ENCODE results near the gene CCDC47. TPM values are rescaled to one million over a fixed set of nuclear protein-coding genes. Genes with fewer than 3 reads are reported as not detected.
"Not testable (repeated sequence)": the region's sequence is repeated elsewhere in the genome, so short reads cannot be mapped to it uniquely, and the experiment has no call there.

CCDC47 gene
- total RNA-seq, 1 donor from 2014 or later, result 82.9 TPM

- no peak for DNase-seq
- H3K36me3 Mint-ChIP-seq (ENCODE audit: low read depth), result peaks cover 67% of the 10 kb centered on the region
- intact Hi-C loops (cut with micrococcal nuclease), result no loop called here
- no peak overlapping the region for H3K4me3 Mint-ChIP-seq
- no peaks in the 10 kb centered on the region for H3K27me3 Mint-ChIP-seq
- H3K9me3 Mint-ChIP-seq, result no peaks in the 10 kb centered on the region
- no peak overlapping the region for H3K27ac Mint-ChIP-seq
- H3K4me1 Mint-ChIP-seq, result peaks cover 6% of the 10 kb centered on the region
Observed at GRCh38 chr17:63798572-63799106, 25.2 kb upstream of the CCDC47 start.

- H3K4me3 Mint-ChIP-seq; H3K9me3 Mint-ChIP-seq; intact Hi-C loops (cut with micrococcal nuclease); DNase-seq; H3K4me1 Mint-ChIP-seq; H3K27me3 Mint-ChIP-seq; H3K27ac Mint-ChIP-seq: not testable (repeated sequence)
- peaks cover 74% of the 10 kb centered on the region for H3K36me3 Mint-ChIP-seq (ENCODE audit: low read depth)
Observed at GRCh38 chr17:63796375-63796774, 23.0 kb upstream of the CCDC47 start.

GRCh38 chr17:63792055-63792729 is 18.8 kb upstream of the CCDC47 start:
- Mint-ChIP-seq H3K9me3 (no peaks in the 10 kb centered on the region), H3K27ac (no peak overlapping the region), H3K36me3 (ENCODE audit: low read depth) (peaks cover 64% of the 10 kb centered on the region), H3K27me3 (no peaks in the 10 kb centered on the region), H3K4me1 (peaks cover 10% of the 10 kb centered on the region), H3K4me3 (no peak overlapping the region)
- DNase-seq, result no peak
- intact Hi-C loops (cut with micrococcal nuclease), result no loop called here

GRCh38 chr17:63790057-63790456 is 16.7 kb upstream of the CCDC47 start:
- Mint-ChIP-seq H3K9me3 (no peaks in the 10 kb centered on the region), H3K36me3 (ENCODE audit: low read depth) (peaks cover 55% of the 10 kb centered on the region), H3K4me3 (no peak overlapping the region)

GRCh38 chr17:63786971-63787711 is 13.7 kb upstream of the CCDC47 start:
- peaks cover 23% of the 10 kb centered on the region for H3K4me1 Mint-ChIP-seq
- no peak overlapping the region for H3K4me3 Mint-ChIP-seq
- H3K9me3 Mint-ChIP-seq, result no peaks in the 10 kb centered on the region
- peaks cover 48% of the 10 kb centered on the region for H3K36me3 Mint-ChIP-seq (ENCODE audit: low read depth)
- intact Hi-C loops (cut with micrococcal nuclease), result no loop called here
- DNase-seq, result no peak
- H3K27me3 Mint-ChIP-seq, result no peaks in the 10 kb centered on the region
- no peak overlapping the region for H3K27ac Mint-ChIP-seq

More at GRCh38 chr17:63790057-63790456, 16.7 kb upstream of the CCDC47 start:
- Mint-ChIP-seq H3K27ac (no peak overlapping the region), H3K4me1 (peaks cover 13% of the 10 kb centered on the region), H3K27me3 (no peaks in the 10 kb centered on the region)
- DNase-seq, result no peak
- intact Hi-C loops (cut with micrococcal nuclease), result no loop called here

GRCh38 chr17:63786117-63786516 is 12.7 kb upstream of the CCDC47 start:
- intact Hi-C loops (cut with micrococcal nuclease), result no loop called here
- Mint-ChIP-seq H3K4me3 (no peak overlapping the region), H3K36me3 (ENCODE audit: low read depth) (peaks cover 49% of the 10 kb centered on the region), H3K4me1 (peaks cover 26% of the 10 kb centered on the region), H3K27me3 (no peaks in the 10 kb centered on the region), H3K9me3 (no peaks in the 10 kb centered on the region), H3K27ac (no peak overlapping the region)
- no peak for DNase-seq

GRCh38 chr17:63785556-63785955 is 12.2 kb upstream of the CCDC47 start:
- H3K27ac Mint-ChIP-seq, result peak overlapping the region; percentile 20

GRCh38 chr17:63783522-63783921 is 10.1 kb upstream of the CCDC47 start:
- H3K27ac Mint-ChIP-seq, result peak overlapping the region; percentile 37
- peaks cover 55% of the 10 kb centered on the region for H3K36me3 Mint-ChIP-seq (ENCODE audit: low read depth)
- no peaks in the 10 kb centered on the region for H3K9me3 Mint-ChIP-seq
- no peaks in the 10 kb centered on the region for H3K27me3 Mint-ChIP-seq
- intact Hi-C loops (cut with micrococcal nuclease), result no loop called here
- no peak for DNase-seq
- peaks cover 39% of the 10 kb centered on the region for H3K4me1 Mint-ChIP-seq
- peak overlapping the region; percentile 19 for H3K4me3 Mint-ChIP-seq

More at GRCh38 chr17:63785556-63785955, 12.2 kb upstream of the CCDC47 start:
- intact Hi-C loops (cut with micrococcal nuclease), result no loop called here
- no peaks in the 10 kb centered on the region for H3K9me3 Mint-ChIP-seq
- H3K4me3 Mint-ChIP-seq, result no peak overlapping the region
- peaks cover 32% of the 10 kb centered on the region for H3K4me1 Mint-ChIP-seq
- no peaks in the 10 kb centered on the region for H3K27me3 Mint-ChIP-seq
- DNase-seq, result no peak
- peaks cover 54% of the 10 kb centered on the region for H3K36me3 Mint-ChIP-seq (ENCODE audit: low read depth)

- H3K4me1 Mint-ChIP-seq, result peaks cover 54% of the 10 kb centered on the region
- H3K27me3 Mint-ChIP-seq, result no peaks in the 10 kb centered on the region
- intact Hi-C loops (cut with micrococcal nuclease), result no loop called here
- no peak for DNase-seq
- peaks cover 54% of the 10 kb centered on the region for H3K36me3 Mint-ChIP-seq (ENCODE audit: low read depth)
- H3K9me3 Mint-ChIP-seq, result no peaks in the 10 kb centered on the region
- no peak overlapping the region for H3K4me3 Mint-ChIP-seq
- H3K27ac Mint-ChIP-seq, result no peak overlapping the region
Observed at GRCh38 chr17:63780928-63781327, 7.5 kb upstream of the CCDC47 start.

- peaks cover 53% of the 10 kb centered on the region for H3K36me3 Mint-ChIP-seq (ENCODE audit: low read depth)
- peaks cover 53% of the 10 kb centered on the region for H3K4me1 Mint-ChIP-seq
- H3K27ac Mint-ChIP-seq, result no peak overlapping the region
- H3K9me3 Mint-ChIP-seq, result no peaks in the 10 kb centered on the region
- intact Hi-C loops (cut with micrococcal nuclease), result no loop called here
- no peaks in the 10 kb centered on the region for H3K27me3 Mint-ChIP-seq
- H3K4me3 Mint-ChIP-seq, result no peak overlapping the region
- DNase-seq, result no peak
Observed at GRCh38 chr17:63780507-63780906, 7.1 kb upstream of the CCDC47 start.

- H3K27ac Mint-ChIP-seq, result peak overlapping the region; percentile 100
Observed at GRCh38 chr17:63775420-63775819, 2.0 kb upstream of the CCDC47 start.

GRCh38 chr17:63774969-63775265 is 1.5 kb upstream of the CCDC47 start:
- DNase-seq, result peak; percentile 74
- Mint-ChIP-seq H3K4me3 (peak overlapping the region; percentile 99), H3K27ac (peak overlapping the region; percentile 100), H3K9me3 (no peaks in the 10 kb centered on the region), H3K27me3 (peaks cover 2% of the 10 kb centered on the region), H3K4me1 (peaks cover 49% of the 10 kb centered on the region), H3K36me3 (ENCODE audit: low read depth) (peaks cover 63% of the 10 kb centered on the region)
- intact Hi-C loops (cut with micrococcal nuclease), result loop anchor here (1.0 kb wide), 1 partner anchor 77 kb away; no protein-coding TSS in a partner anchor

More at GRCh38 chr17:63775420-63775819, 2.0 kb upstream of the CCDC47 start:
- DNase-seq, result peak; percentile 60
- H3K9me3 Mint-ChIP-seq, result no peaks in the 10 kb centered on the region
- peaks cover 63% of the 10 kb centered on the region for H3K36me3 Mint-ChIP-seq (ENCODE audit: low read depth)
- peaks cover 50% of the 10 kb centered on the region for H3K4me1 Mint-ChIP-seq
- peak overlapping the region; percentile 99 for H3K4me3 Mint-ChIP-seq
- intact Hi-C loops (cut with micrococcal nuclease), result no loop called here
- peaks cover 2% of the 10 kb centered on the region for H3K27me3 Mint-ChIP-seq

- intact Hi-C loops (cut with micrococcal nuclease), result loop anchor here (1.0 kb wide), 1 partner anchor 76 kb away; no protein-coding TSS in a partner anchor
- Mint-ChIP-seq H3K9me3 (no peaks in the 10 kb centered on the region), H3K4me1 (peaks cover 45% of the 10 kb centered on the region), H3K27me3 (peaks cover 2% of the 10 kb centered on the region), H3K4me3 (peak within 1 kb of the TSS; percentile 99), H3K27ac (peak within 1 kb of the TSS; percentile 100), H3K36me3 (ENCODE audit: low read depth) (peaks cover 58% of the 10 kb centered on the region)
- peak; percentile 97 for DNase-seq
Observed at GRCh38 chr17:63774141-63774968, 958 bp upstream of the CCDC47 start, which contains the start of gene DDX42. Gene DDX42 (plus strand): TSS chr17:63774170. CDS start chr17:63787050, 12,880 bp downstream.

All from activated CD4-positive, alpha-beta T cell treated with anti-CD3 and anti-CD28 coated beads, Interleukin-2, amount 10 ng/mL, durations not matched to agents 24 days and 14 days (primary cell).